Measurements from ENCODE around the gene TAS2R7.

DNA sequence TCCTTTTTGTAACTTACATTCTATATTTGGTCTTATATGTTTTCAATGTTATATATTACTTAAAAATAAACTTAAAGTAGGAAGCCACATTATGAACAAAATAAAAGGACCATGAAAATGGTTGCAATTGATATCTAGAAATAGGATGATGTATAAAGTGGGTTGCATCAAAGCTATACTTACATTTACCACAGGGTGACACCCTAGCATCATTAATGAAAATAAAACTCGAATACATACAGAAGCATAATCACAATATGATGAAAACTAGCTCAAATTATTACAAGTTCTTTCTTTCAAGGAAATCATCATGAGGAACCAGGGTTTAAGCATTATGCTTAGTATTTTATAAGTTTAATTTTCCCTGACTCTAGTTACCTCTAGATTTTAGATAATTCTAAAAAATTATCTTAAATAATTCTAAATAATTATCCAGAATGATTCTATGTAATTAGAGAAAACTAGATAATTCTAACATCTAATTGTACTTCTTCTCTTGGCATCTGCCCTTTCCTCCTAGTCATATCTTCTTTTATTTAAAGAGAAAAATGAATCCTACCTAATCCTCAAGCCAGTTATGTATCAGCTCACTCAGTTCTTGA is 31.2 kb downstream of the TAS2R7 start:
- TF ChIP-seq, protein P1, sequence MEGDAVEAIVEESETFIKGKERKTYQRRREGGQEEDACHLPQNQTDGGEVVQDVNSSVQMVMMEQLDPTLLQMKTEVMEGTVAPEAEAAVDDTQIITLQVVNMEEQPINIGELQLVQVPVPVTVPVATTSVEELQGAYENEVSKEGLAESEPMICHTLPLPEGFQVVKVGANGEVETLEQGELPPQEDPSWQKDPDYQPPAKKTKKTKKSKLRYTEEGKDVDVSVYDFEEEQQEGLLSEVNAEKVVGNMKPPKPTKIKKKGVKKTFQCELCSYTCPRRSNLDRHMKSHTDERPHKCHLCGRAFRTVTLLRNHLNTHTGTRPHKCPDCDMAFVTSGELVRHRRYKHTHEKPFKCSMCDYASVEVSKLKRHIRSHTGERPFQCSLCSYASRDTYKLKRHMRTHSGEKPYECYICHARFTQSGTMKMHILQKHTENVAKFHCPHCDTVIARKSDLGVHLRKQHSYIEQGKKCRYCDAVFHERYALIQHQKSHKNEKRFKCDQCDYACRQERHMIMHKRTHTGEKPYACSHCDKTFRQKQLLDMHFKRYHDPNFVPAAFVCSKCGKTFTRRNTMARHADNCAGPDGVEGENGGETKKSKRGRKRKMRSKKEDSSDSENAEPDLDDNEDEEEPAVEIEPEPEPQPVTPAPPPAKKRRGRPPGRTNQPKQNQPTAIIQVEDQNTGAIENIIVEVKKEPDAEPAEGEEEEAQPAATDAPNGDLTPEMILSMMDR (IDR thresholded peaks at IDR 0.05 in 8 of 11, conservative IDR thresholded peaks at IDR 0.05 in 3 of 11), result peak; percentile 52 to 82 (median 67)
- TF ChIP-seq POLR2A (IDR thresholded peaks at IDR 0.05) (no peak), POLR2AphosphoS5 (IDR thresholded peaks at IDR 0.05) (no peak)
